Measurements from ENCODE around the gene SPG7. TPM values are rescaled to one million over a fixed set of nuclear protein-coding genes. Genes with fewer than 3 reads are reported as not detected.

The SPG7 gene
- total RNA-seq, 1 experiment from 2014 or later, result 161 TPM

- H3K36me3 ChIP-seq, result peaks cover 3% of the 10 kb centered on the region
These were observed 29.5 kb upstream of the SPG7 start for GRCh38 chr16:89478576-89479221.

DNA sequence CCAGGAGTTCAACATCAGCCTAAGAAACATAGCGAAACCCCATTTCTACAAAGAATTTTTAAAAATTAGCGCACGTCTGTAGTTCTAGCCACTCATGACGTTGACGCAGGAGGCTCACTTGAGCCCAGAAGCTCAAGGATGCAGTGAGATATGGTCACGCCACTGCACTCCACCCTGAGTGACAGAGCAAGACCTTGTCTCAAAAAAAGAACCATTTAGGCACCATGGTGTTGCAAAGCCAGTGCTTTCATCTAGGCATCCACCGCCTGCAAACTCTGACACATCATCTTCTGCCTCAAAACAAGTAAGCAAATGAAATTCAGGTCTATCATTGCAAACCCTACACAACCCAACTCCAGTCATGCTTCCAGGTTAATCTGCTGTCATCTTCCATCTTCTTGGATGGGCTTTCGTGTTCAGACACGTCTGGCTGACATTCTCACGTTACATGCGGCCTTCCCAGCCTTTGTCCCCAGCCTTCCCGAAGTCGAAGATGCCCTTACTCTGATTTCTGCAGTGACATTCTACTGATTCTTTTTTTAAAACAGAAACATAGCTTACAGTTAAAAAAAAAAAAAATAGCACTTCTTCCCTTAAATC lies 26.7 kb upstream of the SPG7 start:
- Histone ChIP-seq H3K27me3 (no peaks in the 10 kb centered on the region), H3K9me3 (replicated peaks) (no peaks in the 10 kb centered on the region), H3K4me1 (peaks cover 58% of the 10 kb centered on the region), H3K4me3 (no peak overlapping the region), H3K27ac (no peak overlapping the region), H3K36me3 (peaks cover 3% of the 10 kb centered on the region)
- peak in 1 of 2 experiments; percentile 34 for DNase-seq

More at GRCh38 chr16:89478576-89479221, 29.5 kb upstream of the SPG7 start:
- Histone ChIP-seq H3K9me3 (replicated peaks) (no peaks in the 10 kb centered on the region), H3K4me3 (no peak overlapping the region), H3K4me1 (peaks cover 32% of the 10 kb centered on the region), H3K27ac (peak overlapping the region; percentile 67), H3K27me3 (no peaks in the 10 kb centered on the region)
- peak; percentile 46 to 51 for DNase-seq

DNA sequence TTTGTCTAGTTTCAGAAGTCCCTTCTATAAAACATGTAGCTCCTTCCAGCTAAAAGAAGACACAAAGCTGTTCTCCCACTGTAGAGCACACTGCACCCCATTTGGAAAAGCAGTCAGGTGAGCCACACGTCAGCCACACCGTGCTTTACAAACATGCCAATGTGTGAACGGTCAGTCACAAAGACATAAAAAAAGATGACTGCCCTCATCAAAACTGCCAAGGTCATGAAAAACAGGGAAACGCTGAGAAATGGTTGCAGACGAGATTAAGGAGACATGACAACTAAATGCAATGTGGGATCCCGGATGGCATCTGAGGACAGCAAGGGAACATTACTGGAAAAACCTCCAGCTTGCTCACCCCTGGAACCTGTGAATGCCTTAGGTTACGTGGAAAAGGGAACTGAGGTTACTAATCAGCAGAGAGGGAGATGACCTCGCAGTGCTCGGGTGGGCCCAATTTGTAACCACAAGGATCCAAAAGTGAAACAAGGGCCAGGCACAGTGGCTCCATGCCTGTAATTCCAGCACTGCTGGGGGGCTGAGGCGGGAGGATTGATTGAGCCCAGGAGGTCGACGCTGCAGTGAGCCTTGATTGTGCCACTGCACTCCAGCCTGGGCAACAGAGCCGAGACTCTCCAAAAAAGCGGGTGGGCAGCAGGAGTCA lies 25.9 kb upstream of the SPG7 start:
- no peak for DNase-seq
- Histone ChIP-seq H3K9me3 (replicated peaks) (no peaks in the 10 kb centered on the region), H3K27me3 (no peaks in the 10 kb centered on the region), H3K36me3 (peaks cover 5% of the 10 kb centered on the region), H3K4me1 (peaks cover 65% of the 10 kb centered on the region), H3K4me3 (no peak overlapping the region), H3K27ac (no peak overlapping the region)

DNA sequence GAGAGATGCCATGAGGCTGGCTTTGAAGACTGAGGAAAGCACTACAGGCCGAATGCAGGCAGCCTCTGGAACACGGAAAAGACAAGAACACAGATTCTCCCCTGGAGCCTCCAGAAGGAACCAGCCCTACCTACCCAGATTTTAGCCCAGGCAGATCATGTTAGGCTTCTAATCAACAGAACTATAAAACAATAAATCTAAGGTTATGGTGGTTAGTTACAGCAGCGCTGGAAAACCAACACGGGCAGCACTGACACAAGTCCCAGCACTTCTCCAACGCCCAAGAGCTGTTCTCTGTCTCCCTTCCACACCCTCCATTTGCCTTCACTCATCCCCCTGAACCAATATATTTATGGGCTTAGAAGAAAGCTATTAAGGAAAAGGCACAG lies 25.4 kb upstream of the SPG7 start:
- Histone ChIP-seq H3K9me3 (replicated peaks) (no peaks in the 10 kb centered on the region), H3K27me3 (no peaks in the 10 kb centered on the region), H3K27ac (no peak overlapping the region), H3K4me1 (peaks cover 67% of the 10 kb centered on the region), H3K36me3 (peaks cover 6% of the 10 kb centered on the region), H3K4me3 (no peak overlapping the region)
- no peak for DNase-seq

DNA sequence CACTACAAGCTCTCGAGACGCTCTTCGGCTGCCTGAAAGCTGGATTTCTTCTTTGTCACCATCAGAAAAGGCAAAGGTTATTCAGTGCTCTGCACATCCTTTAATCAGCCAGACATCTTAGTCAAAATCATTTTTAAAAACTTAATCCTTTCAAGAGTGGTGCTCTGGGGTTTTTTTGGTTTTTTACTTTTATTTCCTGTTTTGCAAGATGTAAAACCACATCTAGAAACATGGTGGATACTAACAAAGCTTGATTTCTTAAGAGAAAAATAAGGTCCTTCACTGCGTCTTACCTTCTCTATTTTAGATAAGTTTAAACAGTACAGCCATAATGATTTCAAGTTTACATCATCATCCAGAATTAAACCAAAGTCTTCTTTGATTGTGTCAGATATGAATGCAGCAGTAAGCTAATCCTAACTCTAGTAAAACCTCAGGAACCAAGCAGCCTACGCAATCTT lies 24.1 kb upstream of the SPG7 start:
- peaks cover 6% of the 10 kb centered on the region for H3K36me3 ChIP-seq
- H3K9me3 ChIP-seq (replicated peaks), result no peaks in the 10 kb centered on the region
- H3K4me1 ChIP-seq, result peaks cover 68% of the 10 kb centered on the region
- H3K27me3 ChIP-seq, result no peaks in the 10 kb centered on the region
- no peak for DNase-seq
- no peak overlapping the region for H3K4me3 ChIP-seq
- H3K27ac ChIP-seq, result no peak overlapping the region; the same call in 1 of the 2 replicates

GRCh38 chr16:89484923-89485679 lies 23.1 kb upstream of the SPG7 start:
- peak; percentile 78 to 90 for DNase-seq
- H3K4me1 ChIP-seq, result peaks cover 68% of the 10 kb centered on the region
- H3K27ac ChIP-seq, result peak overlapping the region; percentile 10; the same call in 1 of the 2 replicates
- H3K9me3 ChIP-seq (replicated peaks), result no peaks in the 10 kb centered on the region
- H3K27me3 ChIP-seq, result no peaks in the 10 kb centered on the region
- no peak overlapping the region for H3K4me3 ChIP-seq
- H3K36me3 ChIP-seq, result peaks cover 6% of the 10 kb centered on the region

GRCh38 chr16:89485701-89486246 lies 22.4 kb upstream of the SPG7 start:
- peak in 1 of 2 experiments; percentile 74 for DNase-seq
- peak overlapping the region; percentile 10 for H3K27ac ChIP-seq
- no peaks in the 10 kb centered on the region for H3K27me3 ChIP-seq
- peaks cover 68% of the 10 kb centered on the region for H3K4me1 ChIP-seq
- H3K4me3 ChIP-seq, result no peak overlapping the region
- peaks cover 6% of the 10 kb centered on the region for H3K36me3 ChIP-seq
- no peaks in the 10 kb centered on the region for H3K9me3 ChIP-seq (replicated peaks)

DNA sequence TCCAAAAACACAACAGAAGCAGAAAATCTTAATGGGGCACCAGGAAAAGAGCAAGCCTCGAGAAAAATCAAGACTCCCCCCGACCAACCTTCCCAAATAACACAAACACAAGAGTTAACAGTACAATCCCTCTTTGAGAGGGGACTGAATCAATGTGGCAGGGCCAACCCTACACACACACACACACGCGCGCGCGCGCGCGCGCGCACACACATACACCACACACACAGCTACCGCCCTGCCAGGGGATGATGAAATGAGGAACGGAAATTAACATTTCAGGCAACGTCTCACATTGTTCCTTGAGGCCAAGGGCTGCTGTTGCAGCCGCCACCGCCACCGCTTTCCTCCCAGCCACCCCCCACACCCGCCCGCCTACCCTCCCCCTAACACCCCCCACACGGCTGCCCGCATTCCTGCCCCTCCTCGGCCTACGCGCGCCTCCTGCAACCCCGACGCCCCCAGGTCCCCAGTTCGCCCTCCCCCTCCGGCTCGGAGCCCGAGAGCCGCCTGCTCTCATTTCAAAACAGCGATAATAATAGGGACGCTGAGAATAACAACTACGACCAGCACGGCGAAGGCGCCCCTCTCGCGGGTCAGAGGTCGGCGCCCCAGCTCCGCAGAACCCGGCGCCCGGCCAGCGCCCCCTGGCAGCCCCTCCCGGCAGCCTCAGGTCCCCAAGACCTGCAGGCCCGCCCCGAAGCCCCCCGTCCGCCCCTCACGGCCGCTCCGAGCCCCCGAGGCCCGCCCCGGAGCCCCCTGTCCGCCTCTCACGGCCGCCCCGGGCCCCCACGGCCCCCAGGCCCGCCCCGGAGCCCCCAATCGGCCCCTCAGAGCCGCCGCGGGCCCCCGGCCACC lies 18.9 kb upstream of the SPG7 start:
- Histone ChIP-seq H3K4me1 (peaks cover 60% of the 10 kb centered on the region), H3K4me3 (peak overlapping the region; percentile 88), H3K9me3 (replicated peaks) (no peaks in the 10 kb centered on the region), H3K27me3 (no peaks in the 10 kb centered on the region), H3K27ac (peak overlapping the region; percentile 50), H3K36me3 (peaks cover 3% of the 10 kb centered on the region; the same call in 1 of the 2 replicates)
- DNase-seq, result peak; percentile 85 to 89

DNA sequence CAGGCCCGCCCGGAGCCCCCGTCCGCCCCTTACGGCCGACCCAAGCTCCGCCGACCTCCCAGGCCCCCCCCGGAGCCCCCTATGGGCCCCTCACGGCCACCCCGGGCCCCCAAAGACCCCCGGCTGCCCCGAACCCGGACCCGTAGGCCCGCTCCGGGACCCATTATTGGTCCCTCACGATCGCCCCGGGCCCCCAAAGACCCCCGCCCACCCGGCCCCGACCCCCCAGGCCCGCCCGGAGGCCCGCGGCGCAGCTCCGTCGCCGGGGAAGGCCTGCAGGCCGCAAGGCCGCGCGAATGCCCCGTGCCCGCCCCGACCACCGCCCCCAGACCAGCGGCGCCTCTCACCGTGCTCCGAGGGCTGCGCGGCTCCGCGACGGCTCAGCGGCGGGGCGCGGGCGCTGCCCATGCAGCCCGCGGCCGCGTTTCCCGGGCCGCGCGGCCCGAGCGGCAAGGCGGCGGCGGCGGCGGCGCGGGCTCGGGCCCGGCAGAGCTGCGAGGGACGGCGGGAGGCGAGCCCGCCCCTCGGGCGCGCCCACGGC lies 18.2 kb upstream of the SPG7 start:
- Histone ChIP-seq H3K9me3 (replicated peaks) (no peaks in the 10 kb centered on the region), H3K27me3 (no peaks in the 10 kb centered on the region), H3K4me1 (peaks cover 58% of the 10 kb centered on the region), H3K4me3 (peak overlapping the region; percentile 88), H3K27ac (no peak overlapping the region), H3K36me3 (peaks cover 3% of the 10 kb centered on the region; the same call in 1 of the 2 replicates)
- DNase-seq, result no peak

GRCh38 chr16:89490439-89491237 lies 17.6 kb upstream of the SPG7 start, which contains the start of gene ANKRD11:
Gene ANKRD11 (minus strand): TSS chr16:89490561. CDS start chr16:89317019, 173,542 bp downstream.
- H3K27ac ChIP-seq, result peak within 1 kb of the TSS; percentile 84
- H3K4me1 ChIP-seq, result peaks cover 55% of the 10 kb centered on the region
- H3K4me3 ChIP-seq, result peak within 1 kb of the TSS; percentile 88
- peaks cover 3% of the 10 kb centered on the region; the same call in 1 of the 2 replicates for H3K36me3 ChIP-seq
- no peaks in the 10 kb centered on the region for H3K9me3 ChIP-seq (replicated peaks)
- H3K27me3 ChIP-seq, result no peaks in the 10 kb centered on the region
- peak; percentile 100 for DNase-seq

- H3K9me3 ChIP-seq (replicated peaks), result no peaks in the 10 kb centered on the region
- peaks cover 3% of the 10 kb centered on the region; the same call in 1 of the 2 replicates for H3K36me3 ChIP-seq
- H3K4me1 ChIP-seq, result peaks cover 48% of the 10 kb centered on the region
- peak overlapping the region; percentile 84 for H3K27ac ChIP-seq
- H3K27me3 ChIP-seq, result no peaks in the 10 kb centered on the region
- peak overlapping the region; percentile 88 for H3K4me3 ChIP-seq
- no peak for DNase-seq
These were observed 16.8 kb upstream of the SPG7 start for GRCh38 chr16:89491238-89491869.

DNA sequence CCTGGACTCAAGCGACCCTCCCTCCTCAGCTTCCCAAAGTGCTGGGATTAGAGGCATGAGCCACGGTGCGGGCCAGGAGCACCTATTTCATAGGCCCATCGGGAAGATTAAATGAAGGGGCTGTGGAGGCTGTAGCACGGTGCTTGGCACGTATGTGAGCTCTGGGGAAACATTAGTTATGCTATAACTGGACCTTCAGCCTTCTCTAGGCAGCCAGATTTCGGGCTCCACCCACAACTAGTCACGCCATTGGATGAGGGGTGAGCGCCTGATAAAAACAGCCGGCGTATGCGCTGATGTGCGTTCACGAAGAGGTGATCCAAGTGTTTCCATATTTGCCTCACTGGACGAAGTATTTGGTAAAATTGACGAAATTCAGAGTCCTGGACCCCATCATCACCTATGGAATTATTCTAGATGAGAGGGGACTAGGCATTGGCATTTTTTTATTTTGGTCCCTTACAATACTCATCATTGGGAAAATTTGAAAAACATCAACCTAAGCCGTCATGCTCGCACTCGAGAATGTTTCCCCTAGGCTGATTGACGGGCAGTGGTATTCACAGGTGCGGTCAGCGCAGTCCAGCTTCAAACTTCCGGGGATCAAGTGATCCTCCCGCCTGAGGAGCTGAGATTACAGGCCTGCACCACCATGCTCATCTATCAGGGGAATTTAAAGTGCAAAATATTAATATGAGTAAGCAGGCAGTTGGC lies 16.1 kb upstream of the SPG7 start:
- H3K36me3 ChIP-seq, result peaks cover 2% of the 10 kb centered on the region; the same call in 1 of the 2 replicates
- H3K4me3 ChIP-seq, result peak overlapping the region; percentile 88
- H3K4me1 ChIP-seq, result peaks cover 42% of the 10 kb centered on the region
- no peaks in the 10 kb centered on the region for H3K9me3 ChIP-seq (replicated peaks)
- DNase-seq, result peak; percentile 89 to 95
- peak overlapping the region; percentile 84 for H3K27ac ChIP-seq
- H3K27me3 ChIP-seq, result no peaks in the 10 kb centered on the region

All from SJCRH30 (cell line).